HepG2 (cell line): ENCODE results near the gene BSN. TPM values are rescaled to one million over a fixed set of nuclear protein-coding genes. Genes with fewer than 3 reads are reported as not detected.

Source experiments
- ELF1 ChIP-seq: sonication (generic); formaldehyde crosslinking; IDR thresholded peaks from 2 replicates; pipeline ENCODE4 v1.4.0; 2020; ENCODE audit warnings: missing genetic modification reagents
- HNF4A ChIP-seq: sonication (generic); formaldehyde crosslinking; IDR thresholded peaks from 2 replicates; pipeline ENCODE4 v1.4.0; 2020; ENCODE audit warnings: missing genetic modification reagents
- SIN3A ChIP-seq: IDR thresholded peaks from 2 replicates; pipeline ENCODE4 v1.6.1; 2011; ENCODE audit warnings: low read depth, mild to moderate bottlenecking, control low read depth, low read length, borderline replicate concordance
- TARDBP ChIP-seq: sonication (generic); formaldehyde crosslinking; IDR thresholded peaks from 2 replicates; pipeline ENCODE4 v1.8.0; 2022; ENCODE audit warnings: mild to moderate bottlenecking, missing genetic modification reagents
- ZNF225 ChIP-seq: sonication (generic); formaldehyde crosslinking; IDR thresholded peaks from 2 replicates; pipeline ENCODE4 v1.4.0; 2020; ENCODE audit warnings: mild to moderate bottlenecking, missing genetic modification reagents
- ZNF460 ChIP-seq: sonication (generic); formaldehyde crosslinking; IDR thresholded peaks from 2 replicates; pipeline ENCODE4 v1.5.1; 2020; ENCODE audit warnings: missing genetic modification reagents, mild to moderate bottlenecking, borderline replicate concordance
- ZNF558 ChIP-seq: sonication (generic); formaldehyde crosslinking; IDR thresholded peaks from 2 replicates; pipeline ENCODE4 v1.9.0; 2022; ENCODE audit warnings: mild to moderate bottlenecking, missing genetic modification reagents, borderline replicate concordance
- ZNF605 ChIP-seq: sonication (generic); formaldehyde crosslinking; IDR thresholded peaks from 2 replicates; pipeline ENCODE4 v1.8.0; 2022; ENCODE audit warnings: mild to moderate bottlenecking, missing genetic modification reagents
- ZNF678 ChIP-seq: sonication (generic); formaldehyde crosslinking; IDR thresholded peaks from 2 replicates; pipeline ENCODE4 v1.4.0; 2020; ENCODE audit warnings: mild to moderate bottlenecking, missing genetic modification reagents
- polyA plus RNA-seq, 8 experiments: library from polyadenylated mRNA; depleted of rRNA in 3 of 8; stranded (reverse) in 7 of 8; unstranded in 1 of 8; fragments of >200 nt; fragmentation: Illumina TruSeq in 4 of 8; extraction: Trizol in 4 of 8; gene quantifications; 2 replicates each; pipeline versions ENCODE4 v1.2.1 to v1.2.3, GENCODE V29; 2011 to 2016; ENCODE audit warnings: low read depth in 4 of 8, missing spikeins in 1 of 8, mixed read lengths in 1 of 8; ENCODE audit not compliant: insufficient read depth in 1 of 8
- total RNA-seq, 5 experiments: library from RNA; depleted of rRNA; stranded (reverse); fragments of >200 nt; fragmentation: Illumina TruSeq; extraction: Trizol; gene quantifications; 2 replicates each; pipeline ENCODE4 v1.2.3, GENCODE V29; 2016; ENCODE audit warnings: low read depth in 1 of 5
- TF ChIP-seq, protein P1 (sequence below): sonication (generic); formaldehyde crosslinking; IDR thresholded peaks from 2 replicates; pipeline ENCODE4 v1.4.0; 2020; ENCODE audit warnings: mild to moderate bottlenecking, missing genetic modification reagents
- TF ChIP-seq, protein P2 (sequence below): sonication (generic); formaldehyde crosslinking; IDR thresholded peaks from 2 replicates; pipeline ENCODE4 v1.8.0; 2022; ENCODE audit warnings: missing genetic modification reagents, mild to moderate bottlenecking, inconsistent platforms, borderline replicate concordance
- TF ChIP-seq, protein P3 (sequence below): sonication (generic); formaldehyde crosslinking; IDR thresholded peaks from 2 replicates; pipeline ENCODE4 v1.5.1; 2020; ENCODE audit warnings: mild to moderate bottlenecking, missing genetic modification reagents, borderline replicate concordance
- TF ChIP-seq, protein P4 (sequence below): IDR thresholded peaks from 2 replicates; pipeline ENCODE4 v1.6.1; 2016; ENCODE audit warnings: low read depth, missing genetic modification reagents, missing compliant biosample characterization

Gene BSN
- total and polyA plus RNA-seq, 2 of the 13 experiments (the other 11 are each of a cell fraction or from before 2014, with no cell fraction given): 0.42 to 0.86 TPM

DNA sequence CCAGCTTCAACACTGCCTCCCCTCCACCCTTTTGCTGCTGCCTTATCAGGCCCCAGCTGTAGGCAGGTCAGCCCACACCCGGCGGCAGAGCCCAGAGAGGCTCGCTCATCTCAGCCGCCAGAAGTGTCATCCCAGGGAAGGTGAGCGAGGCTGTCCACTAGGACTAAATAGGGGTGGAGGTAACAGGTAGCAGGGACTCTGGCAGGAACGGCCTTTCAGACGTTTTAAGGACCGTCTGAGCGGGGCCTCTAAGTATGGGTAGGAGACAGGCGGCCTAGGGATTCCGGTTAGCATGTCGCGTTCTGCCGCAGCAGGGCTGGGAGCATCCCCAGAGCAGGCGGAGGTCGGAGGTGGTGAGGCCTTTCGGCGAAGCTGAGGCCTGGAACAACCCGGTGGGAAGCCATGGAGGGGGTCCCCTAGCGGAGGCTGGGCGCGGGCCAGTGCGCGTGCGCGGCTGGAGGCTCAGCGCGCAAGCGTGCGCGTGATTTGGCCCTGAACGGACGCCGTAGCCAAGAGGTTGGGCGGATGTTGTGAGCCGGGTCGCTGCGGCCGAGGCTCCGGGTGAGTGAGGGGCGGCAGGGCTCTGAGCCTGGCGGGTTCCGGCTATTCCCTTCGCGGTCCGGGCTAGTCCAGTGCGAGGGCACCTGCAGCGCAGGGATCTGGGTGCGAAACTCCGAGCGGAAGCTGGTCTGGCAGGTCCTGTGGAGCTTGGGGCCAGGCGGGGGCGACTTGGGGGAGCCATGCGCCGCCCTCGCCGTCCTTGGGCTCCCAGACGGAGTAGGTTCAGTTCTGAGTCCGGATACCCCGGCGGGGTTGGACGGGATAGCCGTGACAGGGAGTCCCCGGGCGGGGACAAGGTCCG, 135.0 kb downstream of the BSN start, which contains the start of the genes MST1 and RNF123 (continued):
- TF ChIP-seq, protein P1, sequence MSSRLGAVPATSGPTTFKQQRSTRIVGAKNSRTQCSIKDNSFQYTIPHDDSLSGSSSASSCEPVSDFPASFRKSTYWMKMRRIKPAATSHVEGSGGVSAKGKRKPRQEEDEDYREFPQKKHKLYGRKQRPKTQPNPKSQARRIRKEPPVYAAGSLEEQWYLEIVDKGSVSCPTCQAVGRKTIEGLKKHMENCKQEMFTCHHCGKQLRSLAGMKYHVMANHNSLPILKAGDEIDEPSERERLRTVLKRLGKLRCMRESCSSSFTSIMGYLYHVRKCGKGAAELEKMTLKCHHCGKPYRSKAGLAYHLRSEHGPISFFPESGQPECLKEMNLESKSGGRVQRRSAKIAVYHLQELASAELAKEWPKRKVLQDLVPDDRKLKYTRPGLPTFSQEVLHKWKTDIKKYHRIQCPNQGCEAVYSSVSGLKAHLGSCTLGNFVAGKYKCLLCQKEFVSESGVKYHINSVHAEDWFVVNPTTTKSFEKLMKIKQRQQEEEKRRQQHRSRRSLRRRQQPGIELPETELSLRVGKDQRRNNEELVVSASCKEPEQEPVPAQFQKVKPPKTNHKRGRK (CRISPR knock-in tag): no peak
- 0 out of 2 replicates have a peak, but pooled peaks have one; percentile 38 for TF ChIP-seq ZNF678 (CRISPR knock-in tag)
- TF ChIP-seq ELF1 (CRISPR knock-in tag): peak; percentile 76
- TF ChIP-seq ZNF558 (CRISPR knock-in tag): peak; percentile 78; the same call in 1 of the 2 replicates
- TF ChIP-seq, protein P2, sequence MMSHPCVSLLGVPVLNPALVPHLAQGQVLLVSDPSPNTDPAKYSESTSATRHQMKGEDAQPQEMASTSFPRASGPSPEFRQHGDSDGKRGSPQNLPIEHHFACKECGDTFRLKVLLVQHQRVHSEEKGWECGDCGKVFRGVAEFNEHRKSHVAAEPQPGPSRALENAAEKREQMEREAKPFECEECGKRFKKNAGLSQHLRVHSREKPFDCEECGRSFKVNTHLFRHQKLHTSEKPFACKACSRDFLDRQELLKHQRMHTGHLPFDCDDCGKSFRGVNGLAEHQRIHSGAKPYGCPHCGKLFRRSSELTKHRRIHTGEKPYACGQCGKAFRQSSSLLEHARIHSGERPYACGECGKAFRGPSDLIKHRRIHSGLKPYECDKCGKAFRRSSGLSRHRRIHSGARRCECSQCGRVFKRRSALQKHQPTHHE (CRISPR knock-in tag): no peak; the same call in 1 of the 2 replicates
- TF ChIP-seq SIN3A: 0 out of 2 replicates have a peak, but pooled peaks have one; percentile 55
- no peak for TF ChIP-seq ZNF460
- peak; percentile 69; the same call in 1 of the 2 replicates for TF ChIP-seq ZNF225 (CRISPR knock-in tag)
- peak; percentile 72; the same call in 1 of the 2 replicates for TF ChIP-seq TARDBP (CRISPR knock-in tag)
- TF ChIP-seq, protein P3, sequence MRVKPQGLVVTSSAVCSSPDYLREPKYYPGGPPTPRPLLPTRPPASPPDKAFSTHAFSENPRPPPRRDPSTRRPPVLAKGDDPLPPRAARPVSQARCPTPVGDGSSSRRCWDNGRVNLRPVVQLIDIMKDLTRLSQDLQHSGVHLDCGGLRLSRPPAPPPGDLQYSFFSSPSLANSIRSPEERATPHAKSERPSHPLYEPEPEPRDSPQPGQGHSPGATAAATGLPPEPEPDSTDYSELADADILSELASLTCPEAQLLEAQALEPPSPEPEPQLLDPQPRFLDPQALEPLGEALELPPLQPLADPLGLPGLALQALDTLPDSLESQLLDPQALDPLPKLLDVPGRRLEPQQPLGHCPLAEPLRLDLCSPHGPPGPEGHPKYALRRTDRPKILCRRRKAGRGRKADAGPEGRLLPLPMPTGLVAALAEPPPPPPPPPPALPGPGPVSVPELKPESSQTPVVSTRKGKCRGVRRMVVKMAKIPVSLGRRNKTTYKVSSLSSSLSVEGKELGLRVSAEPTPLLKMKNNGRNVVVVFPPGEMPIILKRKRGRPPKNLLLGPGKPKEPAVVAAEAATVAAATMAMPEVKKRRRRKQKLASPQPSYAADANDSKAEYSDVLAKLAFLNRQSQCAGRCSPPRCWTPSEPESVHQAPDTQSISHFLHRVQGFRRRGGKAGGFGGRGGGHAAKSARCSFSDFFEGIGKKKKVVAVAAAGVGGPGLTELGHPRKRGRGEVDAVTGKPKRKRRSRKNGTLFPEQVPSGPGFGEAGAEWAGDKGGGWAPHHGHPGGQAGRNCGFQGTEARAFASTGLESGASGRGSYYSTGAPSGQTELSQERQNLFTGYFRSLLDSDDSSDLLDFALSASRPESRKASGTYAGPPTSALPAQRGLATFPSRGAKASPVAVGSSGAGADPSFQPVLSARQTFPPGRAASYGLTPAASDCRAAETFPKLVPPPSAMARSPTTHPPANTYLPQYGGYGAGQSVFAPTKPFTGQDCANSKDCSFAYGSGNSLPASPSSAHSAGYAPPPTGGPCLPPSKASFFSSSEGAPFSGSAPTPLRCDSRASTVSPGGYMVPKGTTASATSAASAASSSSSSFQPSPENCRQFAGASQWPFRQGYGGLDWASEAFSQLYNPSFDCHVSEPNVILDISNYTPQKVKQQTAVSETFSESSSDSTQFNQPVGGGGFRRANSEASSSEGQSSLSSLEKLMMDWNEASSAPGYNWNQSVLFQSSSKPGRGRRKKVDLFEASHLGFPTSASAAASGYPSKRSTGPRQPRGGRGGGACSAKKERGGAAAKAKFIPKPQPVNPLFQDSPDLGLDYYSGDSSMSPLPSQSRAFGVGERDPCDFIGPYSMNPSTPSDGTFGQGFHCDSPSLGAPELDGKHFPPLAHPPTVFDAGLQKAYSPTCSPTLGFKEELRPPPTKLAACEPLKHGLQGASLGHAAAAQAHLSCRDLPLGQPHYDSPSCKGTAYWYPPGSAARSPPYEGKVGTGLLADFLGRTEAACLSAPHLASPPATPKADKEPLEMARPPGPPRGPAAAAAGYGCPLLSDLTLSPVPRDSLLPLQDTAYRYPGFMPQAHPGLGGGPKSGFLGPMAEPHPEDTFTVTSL (CRISPR knock-in tag): peak; percentile 19; the same call in 1 of the 2 replicates
- peak; percentile 58; the same call in 1 of the 2 replicates for TF ChIP-seq ZNF605 (CRISPR knock-in tag)
- TF ChIP-seq, protein P4, sequence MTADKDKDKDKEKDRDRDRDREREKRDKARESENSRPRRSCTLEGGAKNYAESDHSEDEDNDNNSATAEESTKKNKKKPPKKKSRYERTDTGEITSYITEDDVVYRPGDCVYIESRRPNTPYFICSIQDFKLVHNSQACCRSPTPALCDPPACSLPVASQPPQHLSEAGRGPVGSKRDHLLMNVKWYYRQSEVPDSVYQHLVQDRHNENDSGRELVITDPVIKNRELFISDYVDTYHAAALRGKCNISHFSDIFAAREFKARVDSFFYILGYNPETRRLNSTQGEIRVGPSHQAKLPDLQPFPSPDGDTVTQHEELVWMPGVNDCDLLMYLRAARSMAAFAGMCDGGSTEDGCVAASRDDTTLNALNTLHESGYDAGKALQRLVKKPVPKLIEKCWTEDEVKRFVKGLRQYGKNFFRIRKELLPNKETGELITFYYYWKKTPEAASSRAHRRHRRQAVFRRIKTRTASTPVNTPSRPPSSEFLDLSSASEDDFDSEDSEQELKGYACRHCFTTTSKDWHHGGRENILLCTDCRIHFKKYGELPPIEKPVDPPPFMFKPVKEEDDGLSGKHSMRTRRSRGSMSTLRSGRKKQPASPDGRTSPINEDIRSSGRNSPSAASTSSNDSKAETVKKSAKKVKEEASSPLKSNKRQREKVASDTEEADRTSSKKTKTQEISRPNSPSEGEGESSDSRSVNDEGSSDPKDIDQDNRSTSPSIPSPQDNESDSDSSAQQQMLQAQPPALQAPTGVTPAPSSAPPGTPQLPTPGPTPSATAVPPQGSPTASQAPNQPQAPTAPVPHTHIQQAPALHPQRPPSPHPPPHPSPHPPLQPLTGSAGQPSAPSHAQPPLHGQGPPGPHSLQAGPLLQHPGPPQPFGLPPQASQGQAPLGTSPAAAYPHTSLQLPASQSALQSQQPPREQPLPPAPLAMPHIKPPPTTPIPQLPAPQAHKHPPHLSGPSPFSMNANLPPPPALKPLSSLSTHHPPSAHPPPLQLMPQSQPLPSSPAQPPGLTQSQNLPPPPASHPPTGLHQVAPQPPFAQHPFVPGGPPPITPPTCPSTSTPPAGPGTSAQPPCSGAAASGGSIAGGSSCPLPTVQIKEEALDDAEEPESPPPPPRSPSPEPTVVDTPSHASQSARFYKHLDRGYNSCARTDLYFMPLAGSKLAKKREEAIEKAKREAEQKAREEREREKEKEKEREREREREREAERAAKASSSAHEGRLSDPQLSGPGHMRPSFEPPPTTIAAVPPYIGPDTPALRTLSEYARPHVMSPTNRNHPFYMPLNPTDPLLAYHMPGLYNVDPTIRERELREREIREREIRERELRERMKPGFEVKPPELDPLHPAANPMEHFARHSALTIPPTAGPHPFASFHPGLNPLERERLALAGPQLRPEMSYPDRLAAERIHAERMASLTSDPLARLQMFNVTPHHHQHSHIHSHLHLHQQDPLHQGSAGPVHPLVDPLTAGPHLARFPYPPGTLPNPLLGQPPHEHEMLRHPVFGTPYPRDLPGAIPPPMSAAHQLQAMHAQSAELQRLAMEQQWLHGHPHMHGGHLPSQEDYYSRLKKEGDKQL (CRISPR knock-in tag): no peak
- no peak for TF ChIP-seq HNF4A (CRISPR knock-in tag)
